Astrocyte (in vitro differentiated cells and primary cell): ENCODE results near the gene DNAH3. TPM values are rescaled to one million over a fixed set of nuclear protein-coding genes. Genes with fewer than 3 reads are reported as not detected.

Experiments used
- DNase-seq: peaks from one replicate; pipeline ENCODE4 v3.0.0-alpha.2; 2010; ENCODE audit warnings: low read depth
- FAIRE-seq: peaks from 2 replicates; lab custom pipeline; 2011; peaks lifted over from hg19 to GRCh38; lab: Jason Lieb, UNC
- H2AFZ ChIP-seq: 2 replicates; pipeline ENCODE4 v1.6.0; 2012; ENCODE audit warnings: low read depth, low read length, inconsistent platforms
- H3K27ac ChIP-seq: 2 replicates; pipeline ENCODE4 v1.5.1; 2011; ENCODE audit warnings: low read depth, low read length, inconsistent platforms
- H3K27me3 ChIP-seq: 2 replicates; pipeline ENCODE4 v1.6.0; 2011; ENCODE audit warnings: low read length, inconsistent platforms; ENCODE audit not compliant: insufficient read depth
- H3K36me3 ChIP-seq: 2 replicates; pipeline ENCODE4 v1.5.1; 2011; ENCODE audit warnings: low read length, inconsistent platforms; ENCODE audit not compliant: insufficient read depth
- H3K4me1 ChIP-seq: 2 replicates; pipeline ENCODE4 v1.5.1; 2011; ENCODE audit warnings: low read length, inconsistent platforms; ENCODE audit not compliant: insufficient read depth
- H3K4me2 ChIP-seq: 2 replicates; pipeline ENCODE4 v1.6.0; 2012; ENCODE audit warnings: low read length, inconsistent platforms
- H3K4me3 ChIP-seq: 2 replicates; pipeline ENCODE4 v1.5.1; 2011; ENCODE audit warnings: low read depth, mild to moderate bottlenecking, low read length, inconsistent platforms; ENCODE audit not compliant: insufficient read depth
- H3K79me2 ChIP-seq: 2 replicates; pipeline ENCODE4 v1.6.0; 2012; ENCODE audit warnings: mild to moderate bottlenecking, low read length, inconsistent platforms; ENCODE audit not compliant: insufficient read depth
- H3K9ac ChIP-seq: 2 replicates; pipeline ENCODE4 v1.6.0; 2012; ENCODE audit warnings: mild to moderate bottlenecking, low read length, inconsistent platforms
- H3K9me3 ChIP-seq: 2 replicates; pipeline ENCODE4 v1.5.1; 2012; ENCODE audit warnings: low read depth, mild to moderate bottlenecking, low read length, inconsistent platforms; ENCODE audit not compliant: insufficient read depth
- H4K20me1 ChIP-seq: 2 replicates; pipeline ENCODE4 v1.6.0; 2012; ENCODE audit warnings: low read length, inconsistent platforms; ENCODE audit not compliant: insufficient read depth
- H3K27ac Mint-ChIP-seq: one replicate; pipeline ENCODE4 v1.8.0; 2021; ENCODE audit warnings: mild to moderate bottlenecking, mixed read lengths; ENCODE audit not compliant: unreplicated experiment
- H3K27me3 Mint-ChIP-seq: one replicate; pipeline ENCODE4 v1.8.0; 2021; ENCODE audit warnings: low read depth, mixed read lengths; ENCODE audit not compliant: unreplicated experiment
- H3K36me3 Mint-ChIP-seq: one replicate; pipeline ENCODE4 v1.8.0; 2021; ENCODE audit warnings: low read depth, mixed read lengths; ENCODE audit not compliant: unreplicated experiment
- H3K4me1 Mint-ChIP-seq: one replicate; pipeline ENCODE4 v1.8.0; 2021; ENCODE audit warnings: low read depth, mixed read lengths; ENCODE audit not compliant: unreplicated experiment
- H3K4me3 Mint-ChIP-seq: one replicate; pipeline ENCODE4 v1.8.0; 2021; ENCODE audit warnings: mild to moderate bottlenecking, moderate library complexity, mixed read lengths; ENCODE audit not compliant: unreplicated experiment
- H3K9me3 Mint-ChIP-seq: one replicate; pipeline ENCODE4 v1.8.0; 2021; ENCODE audit warnings: mild to moderate bottlenecking, mixed read lengths; ENCODE audit not compliant: unreplicated experiment
- EZH2 ChIP-seq: IDR thresholded peaks from 2 replicates; pipeline ENCODE4 v1.6.1; 2012; ENCODE audit warnings: mild to moderate bottlenecking, low read length, inconsistent platforms; ENCODE audit not compliant: insufficient read depth
- total RNA-seq: library from RNA; stranded (reverse); gene quantifications from 2 replicates; pipeline ENCODE4 v1.2.1, GENCODE V29; 2021
- TF ChIP-seq, protein P1 (sequence below): IDR thresholded peaks from 2 replicates; pipeline ENCODE4 v1.5.1; 2011; ENCODE audit warnings: low read depth, mild to moderate bottlenecking, inconsistent platforms, low read length, moderate library complexity; ENCODE audit not compliant: insufficient read depth

DNAH3 gene
- total RNA-seq, 1 donor from 2014 or later: not detected

DNA sequence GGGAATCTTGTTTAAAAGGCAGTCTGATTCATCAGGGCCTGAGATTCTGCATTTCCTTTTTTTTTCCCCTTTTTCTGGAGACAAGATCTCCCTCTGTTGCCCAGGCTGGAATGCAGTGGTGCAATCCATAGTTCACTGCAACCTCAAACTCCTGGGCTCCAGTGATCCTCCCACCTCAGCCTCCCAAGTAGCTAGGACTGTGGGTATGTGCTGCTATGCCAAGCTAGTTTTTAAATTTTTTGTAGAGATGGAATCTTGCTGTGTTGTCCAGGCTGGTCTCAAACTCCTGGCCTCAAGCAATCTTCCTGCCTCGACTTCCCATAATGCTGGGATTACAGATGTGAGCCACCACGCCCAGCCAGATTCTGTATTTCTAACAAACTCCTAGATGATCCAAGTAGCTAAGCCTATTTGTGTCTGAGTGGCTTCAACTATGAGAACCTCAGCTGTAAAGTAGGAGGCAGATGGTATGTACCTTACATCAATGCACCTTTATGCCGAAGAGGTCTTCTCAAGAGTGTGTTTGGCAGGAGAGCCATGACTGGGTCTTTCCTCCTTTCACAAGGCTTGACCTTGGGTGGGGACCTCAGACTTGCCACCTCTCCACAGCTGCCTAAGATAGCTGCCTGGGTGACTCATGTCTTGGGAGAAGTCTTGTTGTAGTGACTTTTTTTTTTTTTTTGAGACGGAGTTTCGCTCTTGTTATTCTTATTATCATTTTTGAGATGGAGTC, 18.8 kb upstream of the DNAH3 start:
- H3K36me3 ChIP-seq: peaks cover 3% of the 10 kb centered on the region
- H3K9me3 Mint-ChIP-seq: no peaks in the 10 kb centered on the region
- H3K4me2 ChIP-seq: peak overlapping the region; percentile 32
- H3K9ac ChIP-seq: no peak overlapping the region
- no peaks in the 10 kb centered on the region for H3K79me2 ChIP-seq
- no peaks in the 10 kb centered on the region for H3K27me3 Mint-ChIP-seq
- H2AFZ ChIP-seq: no peak overlapping the region
- peaks cover 4% of the 10 kb centered on the region for H3K4me1 Mint-ChIP-seq
- H3K36me3 Mint-ChIP-seq: peaks cover 33% of the 10 kb centered on the region
- no peak overlapping the region for H3K4me3 ChIP-seq
- TF ChIP-seq EZH2: no peak
- TF ChIP-seq, protein P1, sequence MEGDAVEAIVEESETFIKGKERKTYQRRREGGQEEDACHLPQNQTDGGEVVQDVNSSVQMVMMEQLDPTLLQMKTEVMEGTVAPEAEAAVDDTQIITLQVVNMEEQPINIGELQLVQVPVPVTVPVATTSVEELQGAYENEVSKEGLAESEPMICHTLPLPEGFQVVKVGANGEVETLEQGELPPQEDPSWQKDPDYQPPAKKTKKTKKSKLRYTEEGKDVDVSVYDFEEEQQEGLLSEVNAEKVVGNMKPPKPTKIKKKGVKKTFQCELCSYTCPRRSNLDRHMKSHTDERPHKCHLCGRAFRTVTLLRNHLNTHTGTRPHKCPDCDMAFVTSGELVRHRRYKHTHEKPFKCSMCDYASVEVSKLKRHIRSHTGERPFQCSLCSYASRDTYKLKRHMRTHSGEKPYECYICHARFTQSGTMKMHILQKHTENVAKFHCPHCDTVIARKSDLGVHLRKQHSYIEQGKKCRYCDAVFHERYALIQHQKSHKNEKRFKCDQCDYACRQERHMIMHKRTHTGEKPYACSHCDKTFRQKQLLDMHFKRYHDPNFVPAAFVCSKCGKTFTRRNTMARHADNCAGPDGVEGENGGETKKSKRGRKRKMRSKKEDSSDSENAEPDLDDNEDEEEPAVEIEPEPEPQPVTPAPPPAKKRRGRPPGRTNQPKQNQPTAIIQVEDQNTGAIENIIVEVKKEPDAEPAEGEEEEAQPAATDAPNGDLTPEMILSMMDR: no peak
- no peaks in the 10 kb centered on the region for H3K9me3 ChIP-seq
- no peak for FAIRE-seq
- peaks cover 9% of the 10 kb centered on the region for H4K20me1 ChIP-seq
- H3K27ac Mint-ChIP-seq: no peak overlapping the region
- H3K4me1 ChIP-seq: peaks cover 12% of the 10 kb centered on the region
- peak; percentile 58 for DNase-seq
- no peak overlapping the region for H3K27ac ChIP-seq
- H3K27me3 ChIP-seq: no peaks in the 10 kb centered on the region
- no peak overlapping the region for H3K4me3 Mint-ChIP-seq

DNA sequence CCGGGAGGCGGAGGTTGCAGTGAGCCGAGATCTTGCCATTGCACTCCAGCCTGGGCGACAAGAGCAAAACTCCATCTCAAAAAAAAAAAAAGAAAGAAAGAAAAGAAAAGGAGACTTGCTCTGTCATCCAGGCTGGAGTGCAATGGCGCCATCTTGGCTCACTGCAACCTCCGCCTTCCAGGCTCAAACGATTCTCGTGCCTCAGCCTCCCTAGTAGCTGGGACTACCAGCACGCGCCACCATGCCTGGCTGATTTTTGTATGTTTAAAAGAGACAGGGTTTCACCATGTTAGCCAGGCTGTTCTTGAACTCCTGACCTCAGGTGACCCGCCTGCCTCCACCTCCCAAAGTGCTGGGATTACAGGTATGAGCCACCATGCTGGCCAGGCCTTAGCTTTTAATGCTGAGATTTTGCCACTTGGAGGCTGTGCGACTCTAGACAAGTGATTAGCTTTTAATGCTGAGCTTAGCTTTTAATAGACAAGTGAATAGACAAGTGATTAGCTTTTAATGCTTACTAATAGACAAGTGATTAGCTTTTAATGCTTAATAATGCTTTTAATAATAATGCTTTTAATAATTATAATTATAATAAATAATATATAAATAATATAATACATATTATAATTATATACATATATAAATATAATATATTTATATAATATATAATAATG, 17.4 kb upstream of the DNAH3 start:
- FAIRE-seq (no peak), DNase-seq (no peak)
- peaks cover 12% of the 10 kb centered on the region for H3K4me1 ChIP-seq
- Mint-ChIP-seq H3K27ac (no peak overlapping the region), H3K9me3 (no peaks in the 10 kb centered on the region), H3K4me1 (peaks cover 4% of the 10 kb centered on the region), H3K36me3 (peaks cover 37% of the 10 kb centered on the region), H3K27me3 (no peaks in the 10 kb centered on the region), H3K4me3 (no peak overlapping the region)
- H3K79me2 ChIP-seq: no peaks in the 10 kb centered on the region
- H3K27me3 ChIP-seq: no peaks in the 10 kb centered on the region
- TF ChIP-seq EZH2: no peak
- TF ChIP-seq, protein P1: no peak
- H4K20me1 ChIP-seq: peaks cover 9% of the 10 kb centered on the region
- no peaks in the 10 kb centered on the region for H3K9me3 ChIP-seq
- no peak overlapping the region for H3K9ac ChIP-seq
- no peak overlapping the region for H3K27ac ChIP-seq
- no peak overlapping the region for H3K4me3 ChIP-seq
- no peaks in the 10 kb centered on the region for H3K36me3 ChIP-seq
- no peak overlapping the region for H3K4me2 ChIP-seq
- H2AFZ ChIP-seq: no peak overlapping the region
